HuH-7.5 (cell line): ENCODE results near the gene FCER2.

Source experiments
- DNase-seq: peaks from one replicate; pipeline ENCODE4 v3.0.0; 2011; ENCODE audit warnings: low spot score

FCER2 gene

GRCh38 chr19:7733376-7733775 lies 31.4 kb upstream of the FCER2 start:
- DNase-seq = no peak

- no peak for DNase-seq
These were observed 30.1 kb upstream of the FCER2 start, which contains the start of gene CLEC4G for GRCh38 chr19:7732045-7732444. Gene CLEC4G (minus strand): TSS chr19:7732110. CDS start chr19:7732102, 8 bp downstream.

- DNase-seq = no peak
These were observed 29.7 kb upstream of the FCER2 start for GRCh38 chr19:7731615-7732014.

- DNase-seq = no peak
These were observed 29.3 kb upstream of the FCER2 start for GRCh38 chr19:7731218-7731595.

- no peak for DNase-seq
These were observed 28.6 kb upstream of the FCER2 start for GRCh38 chr19:7730286-7731217.

GRCh38 chr19:7729831-7730285 lies 27.9 kb upstream of the FCER2 start:
- no peak for DNase-seq

- no peak for DNase-seq
These were observed 27.3 kb upstream of the FCER2 start for GRCh38 chr19:7729211-7729610.

- no peak for DNase-seq
These were observed 23.9 kb upstream of the FCER2 start for GRCh38 chr19:7725791-7726190.

GRCh38 chr19:7722231-7722651 lies 20.3 kb upstream of the FCER2 start:
- no peak for DNase-seq

- no peak for DNase-seq
These were observed 18.4 kb upstream of the FCER2 start for GRCh38 chr19:7720351-7720750.

GRCh38 chr19:7718668-7719067 lies 16.7 kb upstream of the FCER2 start:
- no peak for DNase-seq

GRCh38 chr19:7716762-7717161 lies 14.8 kb upstream of the FCER2 start:
- no peak for DNase-seq

- no peak for DNase-seq
These were observed 13.7 kb upstream of the FCER2 start for GRCh38 chr19:7715671-7716070.

GRCh38 chr19:7710616-7711015 lies 8.7 kb upstream of the FCER2 start:
- DNase-seq = no peak

GRCh38 chr19:7709932-7710460 lies 8.1 kb upstream of the FCER2 start:
- no peak for DNase-seq

GRCh38 chr19:7706955-7707456 lies 5.1 kb upstream of the FCER2 start:
- DNase-seq = no peak

GRCh38 chr19:7706188-7706954 lies 4.4 kb upstream of the FCER2 start:
- DNase-seq = no peak

GRCh38 chr19:7705387-7706187 lies 3.7 kb upstream of the FCER2 start:
- no peak for DNase-seq

GRCh38 chr19:7704280-7705060 lies 2.5 kb upstream of the FCER2 start:
- DNase-seq = no peak

- no peak for DNase-seq
These were observed 1.4 kb upstream of the FCER2 start for GRCh38 chr19:7703332-7703731.
